ENCODE results near the gene DGKQ. TPM values are rescaled to one million over a fixed set of nuclear protein-coding genes. Genes with fewer than 3 reads are reported as not detected.

The DGKQ gene
- total RNA-seq, 1 donor from 2014 or later = 26.2 TPM

DNA sequence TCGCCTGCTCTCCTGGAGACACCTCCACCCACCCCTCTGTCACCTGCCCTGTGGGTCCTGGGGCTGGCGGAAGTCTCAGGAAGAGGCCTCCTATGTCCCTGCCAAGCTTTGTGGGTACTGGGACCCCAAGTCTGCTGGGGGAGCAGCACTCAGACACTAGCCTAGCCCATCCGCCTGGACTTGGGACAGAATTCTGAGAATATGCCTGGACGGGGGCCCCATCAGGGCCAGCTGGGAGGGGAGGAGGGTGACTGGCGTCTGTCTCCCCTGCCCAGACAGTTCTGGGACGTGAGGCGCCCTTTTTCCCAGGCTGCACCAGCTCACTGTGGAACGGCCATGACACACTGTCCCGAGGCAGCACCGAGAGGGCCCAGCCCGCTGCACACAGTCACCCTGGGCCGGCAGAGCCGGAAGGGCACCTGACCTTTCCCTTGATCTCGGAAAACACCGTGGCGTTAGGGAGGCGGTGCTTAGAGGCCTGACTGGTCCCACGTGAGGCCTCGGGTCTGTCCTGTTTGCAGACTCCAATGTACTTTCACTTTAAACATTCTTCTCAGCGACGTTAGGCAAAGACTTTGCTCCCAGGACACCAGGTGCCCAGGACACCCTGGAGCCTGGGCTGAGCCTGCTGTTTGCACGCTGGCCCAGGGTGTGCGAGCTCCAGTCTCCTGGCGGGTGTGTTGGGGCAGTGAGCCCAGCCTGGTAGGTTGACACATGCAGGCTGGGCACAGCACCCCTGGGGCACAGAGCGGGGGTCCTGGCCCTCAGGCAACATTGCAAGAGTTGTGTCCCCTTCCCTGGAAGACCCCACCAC lies 19.1 kb upstream of the DGKQ start:
- peak; percentile 27 for DNase-seq
- Mint-ChIP-seq H3K36me3 (ENCODE audit: unreplicated experiment) (no peaks in the 10 kb centered on the region), H3K4me3 (ENCODE audit: unreplicated experiment) (no peak overlapping the region), H3K27ac (ENCODE audit: unreplicated experiment) (no peak overlapping the region), H3K9me3 (ENCODE audit: unreplicated experiment) (peaks cover 3% of the 10 kb centered on the region), H3K27me3 (ENCODE audit: unreplicated experiment) (peaks cover 2% of the 10 kb centered on the region), H3K4me1 (ENCODE audit: low read depth, unreplicated experiment) (no peaks in the 10 kb centered on the region)
- TF ChIP-seq, protein P1, sequence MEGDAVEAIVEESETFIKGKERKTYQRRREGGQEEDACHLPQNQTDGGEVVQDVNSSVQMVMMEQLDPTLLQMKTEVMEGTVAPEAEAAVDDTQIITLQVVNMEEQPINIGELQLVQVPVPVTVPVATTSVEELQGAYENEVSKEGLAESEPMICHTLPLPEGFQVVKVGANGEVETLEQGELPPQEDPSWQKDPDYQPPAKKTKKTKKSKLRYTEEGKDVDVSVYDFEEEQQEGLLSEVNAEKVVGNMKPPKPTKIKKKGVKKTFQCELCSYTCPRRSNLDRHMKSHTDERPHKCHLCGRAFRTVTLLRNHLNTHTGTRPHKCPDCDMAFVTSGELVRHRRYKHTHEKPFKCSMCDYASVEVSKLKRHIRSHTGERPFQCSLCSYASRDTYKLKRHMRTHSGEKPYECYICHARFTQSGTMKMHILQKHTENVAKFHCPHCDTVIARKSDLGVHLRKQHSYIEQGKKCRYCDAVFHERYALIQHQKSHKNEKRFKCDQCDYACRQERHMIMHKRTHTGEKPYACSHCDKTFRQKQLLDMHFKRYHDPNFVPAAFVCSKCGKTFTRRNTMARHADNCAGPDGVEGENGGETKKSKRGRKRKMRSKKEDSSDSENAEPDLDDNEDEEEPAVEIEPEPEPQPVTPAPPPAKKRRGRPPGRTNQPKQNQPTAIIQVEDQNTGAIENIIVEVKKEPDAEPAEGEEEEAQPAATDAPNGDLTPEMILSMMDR (IDR thresholded peaks at IDR 0.05; ENCODE audit: partially characterized antibody, unreplicated experiment) = no peak

DNA sequence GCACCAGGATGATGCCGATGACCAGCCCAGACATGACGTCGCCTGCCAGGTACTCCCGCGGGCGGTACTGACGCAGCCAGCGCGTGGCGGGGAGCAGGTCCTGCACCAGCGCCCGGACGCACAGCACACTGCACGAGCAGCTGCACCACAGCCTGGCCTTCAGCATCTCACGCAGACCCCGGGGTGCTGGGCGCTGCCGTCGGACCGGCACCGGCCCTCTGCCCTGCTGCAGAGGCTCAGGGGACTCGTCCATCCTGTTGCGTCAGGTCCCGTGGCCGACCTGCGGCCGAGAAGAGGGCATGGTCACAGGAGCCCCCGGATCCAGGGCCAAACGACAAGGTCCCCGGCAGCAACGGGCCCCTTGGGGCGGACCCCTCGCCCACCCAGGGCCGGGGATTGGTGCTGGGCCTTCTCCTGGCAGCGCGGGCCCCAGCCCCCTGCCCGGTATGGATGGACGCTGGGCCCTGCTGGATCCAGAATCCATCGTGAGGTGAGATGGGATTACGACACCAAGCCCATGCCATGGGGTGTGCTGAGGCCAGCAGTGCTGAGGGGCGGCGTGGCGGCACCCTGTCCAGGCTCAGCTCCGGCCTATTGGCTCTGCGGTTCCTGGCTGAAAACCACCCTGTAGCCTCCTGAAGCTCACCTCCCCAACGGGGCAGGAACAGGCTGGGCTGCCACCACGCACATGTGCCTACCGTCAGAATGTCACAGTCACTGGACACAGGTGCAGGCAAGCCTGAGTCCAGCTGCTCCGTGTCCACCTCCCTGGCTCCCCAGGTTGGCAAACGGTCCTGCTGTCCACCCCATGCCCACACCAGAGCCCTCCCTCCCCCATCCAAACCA lies 18.3 kb upstream of the DGKQ start:
- Mint-ChIP-seq H3K27ac (ENCODE audit: unreplicated experiment) (no peak overlapping the region), H3K36me3 (ENCODE audit: unreplicated experiment) (no peaks in the 10 kb centered on the region), H3K9me3 (ENCODE audit: unreplicated experiment) (peaks cover 3% of the 10 kb centered on the region), H3K27me3 (ENCODE audit: unreplicated experiment) (peaks cover 2% of the 10 kb centered on the region), H3K4me3 (ENCODE audit: unreplicated experiment) (no peak overlapping the region), H3K4me1 (ENCODE audit: low read depth, unreplicated experiment) (no peaks in the 10 kb centered on the region)
- peak; percentile 13 for DNase-seq
- TF ChIP-seq, protein P1 (IDR thresholded peaks at IDR 0.05; ENCODE audit: partially characterized antibody, unreplicated experiment) = no peak

DNA sequence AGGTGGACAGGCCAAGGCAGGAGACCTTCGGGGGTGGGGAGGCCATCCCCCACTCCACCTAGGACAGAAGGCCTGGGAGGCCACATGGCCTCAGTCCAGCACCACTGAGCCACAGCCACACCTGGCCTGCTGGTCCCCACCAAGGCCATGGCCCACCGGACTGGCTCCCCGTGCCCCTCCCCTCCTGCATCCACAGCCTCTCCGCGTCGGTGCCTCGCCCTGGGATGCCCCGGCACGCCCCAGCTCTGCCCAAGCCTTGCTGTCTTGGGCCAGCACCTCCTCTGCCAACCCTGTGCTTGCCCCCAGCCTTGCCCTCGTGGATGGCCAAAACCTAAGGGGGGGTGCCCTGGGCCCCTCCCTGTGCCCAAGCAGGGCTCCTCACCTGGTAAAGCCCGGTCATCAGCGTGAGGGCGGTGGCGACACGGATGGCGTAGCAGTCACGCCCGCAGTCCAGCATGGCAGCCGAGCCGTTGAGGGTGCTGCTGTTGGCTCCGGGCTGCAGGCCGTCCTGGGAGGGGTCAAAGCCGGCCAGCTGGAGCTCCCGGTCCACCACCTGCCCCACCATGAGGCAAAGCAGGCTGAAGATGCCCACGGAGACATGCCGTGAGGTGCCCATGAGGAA lies 17.5 kb upstream of the DGKQ start:
- Mint-ChIP-seq H3K27me3 (ENCODE audit: unreplicated experiment) (peaks cover 4% of the 10 kb centered on the region), H3K4me3 (ENCODE audit: unreplicated experiment) (no peak overlapping the region), H3K9me3 (ENCODE audit: unreplicated experiment) (peaks cover 3% of the 10 kb centered on the region), H3K27ac (ENCODE audit: unreplicated experiment) (no peak overlapping the region), H3K36me3 (ENCODE audit: unreplicated experiment) (no peaks in the 10 kb centered on the region), H3K4me1 (ENCODE audit: low read depth, unreplicated experiment) (peaks cover 2% of the 10 kb centered on the region)
- TF ChIP-seq, protein P1 (IDR thresholded peaks at IDR 0.05; ENCODE audit: partially characterized antibody, unreplicated experiment) = no peak
- peak; percentile 10 for DNase-seq

DNA sequence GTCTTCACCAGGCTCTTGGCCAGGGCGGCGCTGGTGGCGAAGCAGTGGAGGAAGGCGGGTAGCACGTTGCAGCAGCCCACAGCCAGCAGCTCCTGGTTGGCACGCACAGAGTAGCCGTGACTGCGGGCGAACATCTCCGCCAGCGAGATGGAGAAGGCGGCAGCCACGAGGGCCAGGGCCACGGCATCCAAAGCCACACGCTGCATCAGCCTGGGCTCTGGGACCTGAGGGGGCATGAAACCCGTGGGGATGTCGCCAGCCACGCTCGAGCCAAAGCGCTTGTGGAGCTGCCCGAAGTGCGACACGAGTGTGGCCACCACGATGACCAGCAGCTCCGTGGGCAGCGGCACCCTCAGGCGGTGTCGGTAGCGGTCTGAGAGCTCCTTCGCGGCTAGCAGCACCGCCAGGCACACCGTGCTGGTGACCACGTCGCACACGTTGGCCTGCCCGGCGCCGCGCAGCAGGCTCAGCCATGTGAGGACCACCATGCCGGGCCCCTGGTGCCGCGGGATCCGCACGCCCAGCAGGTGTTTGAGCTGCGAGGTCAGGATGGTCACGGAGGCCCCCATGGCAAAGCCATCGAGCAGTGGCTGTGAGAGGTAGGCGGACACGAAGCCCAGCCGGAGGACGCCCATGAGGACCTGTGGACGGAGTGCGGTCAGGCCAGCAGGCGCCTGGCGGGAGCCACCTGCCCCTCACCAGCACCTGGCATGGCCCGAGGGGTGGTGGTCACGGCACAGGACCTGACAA lies 16.5 kb upstream of the DGKQ start:
- TF ChIP-seq, protein P1 (IDR thresholded peaks at IDR 0.05; ENCODE audit: partially characterized antibody, unreplicated experiment) = no peak
- H3K9me3 Mint-ChIP-seq (ENCODE audit: unreplicated experiment) = peaks cover 1% of the 10 kb centered on the region
- no peaks in the 10 kb centered on the region for H3K36me3 Mint-ChIP-seq (ENCODE audit: unreplicated experiment)
- no peak overlapping the region for H3K27ac Mint-ChIP-seq (ENCODE audit: unreplicated experiment)
- peaks cover 8% of the 10 kb centered on the region for H3K4me1 Mint-ChIP-seq (ENCODE audit: low read depth, unreplicated experiment)
- H3K4me3 Mint-ChIP-seq (ENCODE audit: unreplicated experiment) = no peak overlapping the region
- peaks cover 4% of the 10 kb centered on the region for H3K27me3 Mint-ChIP-seq (ENCODE audit: unreplicated experiment)
- DNase-seq = peak; percentile 11

Data from glutamatergic neuron (in vitro differentiated cells).